K562 (cell line): ENCODE data around the gene SFN. TPM values are rescaled to one million over a fixed set of nuclear protein-coding genes. Genes with fewer than 3 reads are reported as not detected.

Source experiments
- ATAC-seq: fragments of 200-7000 bp; cut with Tn5 transposase; 3 replicates; pipeline ENCODE4 v1.9.1; 2020; ENCODE audit warnings: moderate library complexity
- BruUV-seq: library from RNA; stranded (reverse); fragments of 400-500 nt; replicated peaks from 2 replicates; lab custom pipeline; 2021; lab: Mats Ljungman, UMichigan
- CTCF ChIA-PET: fragments of 300-600 bp; formaldehyde crosslinking; extraction: SDS; loops from one replicate; lab custom pipeline; 2021; ENCODE audit warnings: low intra/inter-chr PET ratio; lab: Yijun Ruan, JAX
- POLR2A ChIA-PET: fragments of 300-600, 350-650 bp; sonication (Branson Sonifier 250); formaldehyde crosslinking; extraction: SDS; loops from one replicate; lab custom pipeline; 2021; ENCODE audit warnings: antibody characterized with exemption, inconsistent platforms; lab: Yijun Ruan, JAX
- DNase-seq, 4 experiments: peaks; one replicate each; pipeline versions ENCODE4 v3.0.0 to v3.0.0-alpha.2; 2011 to 2018; ENCODE audit warnings: low spot score in 3 of 4, mixed read lengths in 3 of 4; ENCODE audit errors: extremely low read depth in 1 of 4
- FAIRE-seq: peaks from 2 replicates; lab custom pipeline; 2011; peaks lifted over from hg19 to GRCh38; lab: Jason Lieb, UNC
- H2AFZ ChIP-seq: 2 replicates; pipeline ENCODE4 v1.6.0; 2011; ENCODE audit warnings: low read depth, low read length, control low read depth, inconsistent platforms
- H3K27ac ChIP-seq: fragments of 200-600 bp; 3 replicates; pipeline ENCODE4 v1.8.0; 2011; ENCODE audit warnings: low read depth, mild to moderate bottlenecking, control low read depth, inconsistent platforms, low read length, moderate library complexity, mixed read lengths; ENCODE audit errors: extremely low read depth
- H3K27me3 ChIP-seq, 2 experiments: fragments of 300-600 bp in 1 of 2; 2 replicates in 1 of 2; 3 replicates in 1 of 2; pipeline versions ENCODE4 v1.6.0 to v1.8.0; 2011; ENCODE audit warnings: inconsistent platforms in 2 of 2, low read length in 2 of 2, mild to moderate bottlenecking in 1 of 2, mixed read lengths in 1 of 2, moderate library complexity in 1 of 2; ENCODE audit not compliant: control insufficient read depth in 2 of 2, insufficient read depth in 2 of 2
- H3K36me3 ChIP-seq: fragments of 300-600 bp; 3 replicates; pipeline ENCODE4 v1.8.0; 2011; ENCODE audit warnings: mild to moderate bottlenecking, low read length, inconsistent platforms; ENCODE audit not compliant: control insufficient read depth, insufficient read depth
- H3K4me1 ChIP-seq, 2 experiments: fragments of 200-600 bp in 1 of 2; replicated peaks in 1 of 2; 2 replicates in 1 of 2; 3 replicates in 1 of 2; pipeline versions ENCODE4 v1.5.1 to v1.8.0; 2011; ENCODE audit warnings: inconsistent platforms in 2 of 2, low read length in 2 of 2, mild to moderate bottlenecking in 1 of 2, mixed read lengths in 1 of 2, moderate library complexity in 1 of 2; ENCODE audit not compliant: control insufficient read depth in 2 of 2, insufficient read depth in 2 of 2
- H3K4me2 ChIP-seq: 2 replicates; pipeline ENCODE4 v1.6.1; 2011; ENCODE audit warnings: low read length, control low read depth, inconsistent platforms, mixed read lengths; ENCODE audit not compliant: insufficient read depth
- H3K4me3 ChIP-seq: fragments of 200-600 bp; sonication (generic), shearing (Covaris generic); 2 replicates; pipeline ENCODE4 v1.5.1; 2016; ENCODE audit warnings: control low read depth, inconsistent platforms
- H3K79me2 ChIP-seq: fragments of 200-600 bp; 3 replicates; pipeline ENCODE4 v1.8.0; 2011; ENCODE audit warnings: low read length, inconsistent platforms; ENCODE audit not compliant: control insufficient read depth, insufficient read depth
- H3K9ac ChIP-seq, 2 experiments: 2 replicates each; pipeline versions ENCODE4 v1.6.0 to v1.6.1; 2011; ENCODE audit warnings: low read depth in 2 of 2, low read length in 2 of 2, control low read depth in 1 of 2, inconsistent platforms in 1 of 2, mild to moderate bottlenecking in 1 of 2, mixed read lengths in 1 of 2; ENCODE audit not compliant: insufficient read depth in 1 of 2
- H3K9me1 ChIP-seq: one replicate; pipeline ENCODE4 v1.6.0; 2011; ENCODE audit warnings: inconsistent platforms, mild to moderate bottlenecking, low read length, moderate library complexity; ENCODE audit not compliant: control insufficient read depth, insufficient read depth
- H3K9me3 ChIP-seq: replicated peaks from 2 replicates; pipeline ENCODE4 v1.5.1; 2011; ENCODE audit warnings: low read depth, low read length, inconsistent platforms; ENCODE audit not compliant: control insufficient read depth, insufficient read depth
- H4K20me1 ChIP-seq: replicated peaks from 2 replicates; pipeline ENCODE4 v1.6.1; 2011; ENCODE audit warnings: low read length, inconsistent platforms, mixed read lengths; ENCODE audit not compliant: control insufficient read depth, insufficient read depth
- ZNF24 ChIP-seq: fragments of 450-650 bp; IDR thresholded peaks from 2 replicates; pipeline ENCODE4 v1.6.1; 2016
- WGBS: fragments of 100-300 bp; shearing (Covaris generic); methylation state at CpG from one replicate; pipeline ENCODE4 v1.1.6; 2016; ENCODE audit warnings: low coverage, mixed read lengths; ENCODE audit not compliant: insufficient coverage; ENCODE audit errors: missing lambda C conversion rate; 5-methylcytosine and 5-hydroxymethylcytosine counted together
- in situ Hi-C: fragments of 300-500 bp; cut with MboI; formaldehyde crosslinking; loops from 4 replicates; pipeline ENCODE4 v1.15.0; 2018; ENCODE audit warnings: inconsistent platforms, mixed read lengths
- intact Hi-C: fragments of 100-400 bp; cut with micrococcal nuclease; formaldehyde crosslinking; loops from 2 replicates; pipeline ENCODE4 v1.14.2; 2022
- polyA plus RNA-seq, 8 experiments: library from polyadenylated mRNA; depleted of rRNA in 4 of 8; stranded (reverse) in 5 of 8; unstranded in 3 of 8; fragments of >200 nt; fragmentation: Nextera tagmentation in 2 of 8; fragmentation: Illumina TruSeq in 1 of 8; extraction: Ambion mirVana in 2 of 8; extraction: Trizol in 1 of 8; gene quantifications; 2 replicates each; pipeline versions ENCODE4 v1.2.1 to v1.2.3, GENCODE V29; 2011 to 2014; ENCODE audit warnings: inconsistent platforms in 1 of 8, missing spikeins in 1 of 8
- total RNA-seq, 7 experiments: library from RNA; depleted of rRNA in 6 of 7; stranded (reverse); fragments of >200 nt in 6 of 7; fragmentation: Illumina TruSeq in 2 of 7; extraction: Trizol in 2 of 7; gene quantifications; 2 replicates each; pipeline versions ENCODE4 v1.2.1 to v1.2.3, GENCODE V29; 2011 to 2021; ENCODE audit warnings: low replicate concordance in 1 of 7
- TF ChIP-seq, protein P1 (sequence below): sonication (generic); formaldehyde crosslinking; IDR thresholded peaks from 2 replicates; pipeline ENCODE4 v1.9.0; 2022; ENCODE audit warnings: mild to moderate bottlenecking, missing genetic modification reagents

Gene SFN
- total and polyA plus RNA-seq, 9 of the 15 experiments (the other 6 are each of a cell fraction or from before 2014, with no cell fraction given), result 0.10 to 3.8 (median 2.0) TPM

GRCh38 chr1:26832249-26832960 lies 30.5 kb upstream of the SFN start:
- no peak overlapping the region for H3K4me3 ChIP-seq
- intact Hi-C loops (no loop called here), in situ Hi-C loops (no loop called here)
- peak in 1 of 4 experiments; percentile 14 for DNase-seq
- no peak overlapping the region for H3K27ac ChIP-seq
- peaks cover 16% of the 10 kb centered on the region; the same call in 1 of the 2 replicates for H4K20me1 ChIP-seq
- H3K4me2 ChIP-seq, result no peak overlapping the region
- H3K36me3 ChIP-seq, result peaks cover 73% of the 10 kb centered on the region
- H3K9me1 ChIP-seq, result peaks cover 10% of the 10 kb centered on the region
- H3K27me3 ChIP-seq, result no peaks in the 10 kb centered on the region
- H3K9me3 ChIP-seq, result no peaks in the 10 kb centered on the region
- POLR2A ChIA-PET, result interaction anchor here (0.6 to 1.8 kb wide), 5 partner anchors 9 to 181 kb away, joined by 3 to 6 read pairs (median 3); no protein-coding TSS in a partner anchor
- no peak overlapping the region for H2AFZ ChIP-seq
- no peak for FAIRE-seq
- H3K4me1 ChIP-seq, result peaks cover 22 to 33% of the 10 kb centered on the region in 2 experiments
- 90% methylated on average over 16 of the region's 16 CpGs for WGBS
- CTCF ChIA-PET, result no interaction called here
- ATAC-seq, result no peak
- H3K9ac ChIP-seq, result peak overlapping the region in 1 of 2 experiments; percentile 43; a peak in 2 of 4 replicates
- BruUV-seq, result no TSS peak
- H3K79me2 ChIP-seq, result peaks cover 35% of the 10 kb centered on the region
- TF ChIP-seq ZNF24, result no peak
- TF ChIP-seq, protein P1, sequence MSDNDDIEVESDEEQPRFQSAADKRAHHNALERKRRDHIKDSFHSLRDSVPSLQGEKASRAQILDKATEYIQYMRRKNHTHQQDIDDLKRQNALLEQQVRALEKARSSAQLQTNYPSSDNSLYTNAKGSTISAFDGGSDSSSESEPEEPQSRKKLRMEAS, result 0 out of 2 replicates have a peak, but pooled peaks have one; percentile 9
